ENCODE measurements around the gene ANTKMT.

GRCh38 chr16:694187-694862, 26.6 kb upstream of the ANTKMT start:
- no peak for TF ChIP-seq CTCF (IDR thresholded peaks at IDR 0.05)
- no peak for TF ChIP-seq POLR2A (IDR thresholded peaks at IDR 0.05)
